ENCODE data around the gene LHCGR. TPM values are rescaled to one million over a fixed set of nuclear protein-coding genes. Genes with fewer than 3 reads are reported as not detected.
A peak's percentile ranks its signal among the peaks of the same experiment; 100 is the strongest.

LHCGR gene
- total RNA-seq, 1 donor from 2014 or later: 0.13 TPM

GRCh38 chr2:48717846-48718245 is 37.7 kb downstream of the LHCGR start:
- Mint-ChIP-seq H3K27ac (no peak overlapping the region), H3K4me1 (peaks cover 27% of the 10 kb centered on the region), H3K4me3 (no peak overlapping the region), H3K36me3 (no peaks in the 10 kb centered on the region), H3K9me3 (no peaks in the 10 kb centered on the region), H3K27me3 (ENCODE audit: low read depth) (no peaks in the 10 kb centered on the region)
- TF ChIP-seq CTCF (IDR thresholded peaks at IDR 0.05; ENCODE audit: unreplicated experiment): no peak
- DNase-seq (ENCODE audit: low spot score in 2 of 2, unreplicated experiment in 2 of 2): no peak

- no peak for TF ChIP-seq CTCF (IDR thresholded peaks at IDR 0.05; ENCODE audit: unreplicated experiment)
- DNase-seq (ENCODE audit: low spot score in 2 of 2, unreplicated experiment in 2 of 2): peak in 1 of 2 experiments; percentile 44
- no peak overlapping the region for H3K4me3 Mint-ChIP-seq
- no peaks in the 10 kb centered on the region for H3K27me3 Mint-ChIP-seq (ENCODE audit: low read depth)
- peak overlapping the region; percentile 91 for H3K27ac Mint-ChIP-seq
- peaks cover 25% of the 10 kb centered on the region for H3K4me1 Mint-ChIP-seq
- no peaks in the 10 kb centered on the region for H3K36me3 Mint-ChIP-seq
- no peaks in the 10 kb centered on the region for H3K9me3 Mint-ChIP-seq
Observed at GRCh38 chr2:48715956-48716355, 39.6 kb downstream of the LHCGR start.

GRCh38 chr2:48715042-48715899 is 40.3 kb downstream of the LHCGR start:
- H3K4me3 Mint-ChIP-seq: no peak overlapping the region
- peak overlapping the region; percentile 91 for H3K27ac Mint-ChIP-seq
- H3K27me3 Mint-ChIP-seq (ENCODE audit: low read depth): no peaks in the 10 kb centered on the region
- no peaks in the 10 kb centered on the region for H3K9me3 Mint-ChIP-seq
- DNase-seq (ENCODE audit: low spot score in 2 of 2, unreplicated experiment in 2 of 2): peak; percentile 43 to 58
- no peak for TF ChIP-seq CTCF (IDR thresholded peaks at IDR 0.05; ENCODE audit: unreplicated experiment)
- no peaks in the 10 kb centered on the region for H3K36me3 Mint-ChIP-seq
- H3K4me1 Mint-ChIP-seq: peaks cover 25% of the 10 kb centered on the region

GRCh38 chr2:48714245-48714644 is 41.3 kb downstream of the LHCGR start:
- no peak for TF ChIP-seq CTCF (IDR thresholded peaks at IDR 0.05; ENCODE audit: unreplicated experiment)
- Mint-ChIP-seq H3K4me3 (no peak overlapping the region), H3K27me3 (ENCODE audit: low read depth) (no peaks in the 10 kb centered on the region), H3K9me3 (no peaks in the 10 kb centered on the region), H3K27ac (no peak overlapping the region), H3K36me3 (no peaks in the 10 kb centered on the region), H3K4me1 (peaks cover 23% of the 10 kb centered on the region)
- DNase-seq (ENCODE audit: low spot score in 2 of 2, unreplicated experiment in 2 of 2): no peak

- no peak for TF ChIP-seq CTCF (IDR thresholded peaks at IDR 0.05; ENCODE audit: unreplicated experiment)
- no peaks in the 10 kb centered on the region for H3K27me3 Mint-ChIP-seq (ENCODE audit: low read depth)
- no peaks in the 10 kb centered on the region for H3K9me3 Mint-ChIP-seq
- H3K4me3 Mint-ChIP-seq: no peak overlapping the region
- no peak for DNase-seq (ENCODE audit: low spot score in 2 of 2, unreplicated experiment in 2 of 2)
- peaks cover 23% of the 10 kb centered on the region for H3K4me1 Mint-ChIP-seq
- H3K27ac Mint-ChIP-seq: peak overlapping the region; percentile 52
- no peaks in the 10 kb centered on the region for H3K36me3 Mint-ChIP-seq
Observed at GRCh38 chr2:48713647-48714046, 41.9 kb downstream of the LHCGR start.
